GM12891 (cell line): Measurements from ENCODE around the gene IRGC.

Experiments
- POLR2A ChIP-seq: IDR thresholded peaks from 2 replicates; pipeline ENCODE4 v1.6.1; 2011; ENCODE audit warnings: low read depth, low read length, control low read depth
- POLR2AphosphoS5 ChIP-seq: IDR thresholded peaks from 2 replicates; pipeline ENCODE4 v1.6.1; 2011; ENCODE audit warnings: low read depth, low read length, control low read depth
- TAF1 ChIP-seq: IDR thresholded peaks from 2 replicates; pipeline ENCODE4 v1.6.1; 2011; ENCODE audit warnings: low read depth, low read length, control low read depth

GRCh38 chr19:43690890-43691289 is 25.0 kb upstream of the IRGC start:
- TF ChIP-seq POLR2A: no peak
- no peak for TF ChIP-seq POLR2AphosphoS5
- no peak for TF ChIP-seq TAF1
